K562 (cell line): ENCODE results near the gene PCOLCE2. TPM values are rescaled to one million over a fixed set of nuclear protein-coding genes. Genes with fewer than 3 reads are reported as not detected.

Source experiments
- MGA ChIP-seq: fragments of 450-650 bp; IDR thresholded peaks from 2 replicates; pipeline ENCODE4 v1.6.1; 2016; ENCODE audit warnings: mild to moderate bottlenecking, moderate library complexity
- SMARCA4 ChIP-seq: fragments of 450-650 bp; IDR thresholded peaks from 2 replicates; pipeline ENCODE4 v1.6.1; 2016
- polyA plus RNA-seq, 8 experiments: library from polyadenylated mRNA; depleted of rRNA in 4 of 8; stranded (reverse) in 5 of 8; unstranded in 3 of 8; fragments of >200 nt; fragmentation: Nextera tagmentation in 2 of 8; fragmentation: Illumina TruSeq in 1 of 8; extraction: Ambion mirVana in 2 of 8; extraction: Trizol in 1 of 8; gene quantifications; 2 replicates each; pipeline versions ENCODE4 v1.2.1 to v1.2.3, GENCODE V29; 2011 to 2014; ENCODE audit warnings: inconsistent platforms in 1 of 8, missing spikeins in 1 of 8
- total RNA-seq, 7 experiments: library from RNA; depleted of rRNA in 6 of 7; stranded (reverse); fragments of >200 nt in 6 of 7; fragmentation: Illumina TruSeq in 2 of 7; extraction: Trizol in 2 of 7; gene quantifications; 2 replicates each; pipeline versions ENCODE4 v1.2.1 to v1.2.3, GENCODE V29; 2011 to 2021; ENCODE audit warnings: low replicate concordance in 1 of 7

Gene PCOLCE2
- total and polyA plus RNA-seq, 9 of the 15 experiments (the other 6 are each of a cell fraction or from before 2014, with no cell fraction given), result 0.18 to 1.2 (median 0.65) TPM

DNA sequence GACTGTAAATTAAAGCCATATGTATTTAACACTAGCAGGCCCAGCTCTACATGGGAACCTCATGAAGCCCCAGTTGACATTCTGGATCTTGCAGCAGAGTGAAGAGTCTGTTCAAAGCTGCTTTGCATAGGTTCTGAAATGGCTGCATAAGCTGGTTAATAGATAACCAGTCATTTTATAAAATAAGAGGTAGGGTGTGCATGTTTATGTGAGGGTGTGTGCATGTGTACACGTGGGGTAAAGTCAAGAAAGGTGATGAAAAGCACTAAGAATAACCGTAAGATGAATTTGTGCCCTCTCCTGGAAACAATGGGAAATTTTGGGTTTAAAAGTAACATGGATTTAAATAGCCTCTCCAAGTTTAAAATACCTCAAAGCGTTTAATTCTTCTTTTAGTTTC lies 41.6 kb upstream of the PCOLCE2 start (continued):
- 0 out of 2 replicates have a peak, but pooled peaks have one; percentile 6 for TF ChIP-seq MGA
- TF ChIP-seq SMARCA4, result no peak
- TF ChIP-seq, all 486 proteins: peak for 5
